Right lobe of liver (tissue), 6 donors: ENCODE data around the gene ABCA12. TPM values are rescaled to one million over a fixed set of nuclear protein-coding genes. Genes with fewer than 3 reads are reported as not detected.

ENCODE experiments used
- ATAC-seq, 4 donors: fragments of 200-7000 bp; cut with Tn5 transposase; one replicate each; pipeline ENCODE4 v1.9.1; 2020; ENCODE audit warnings: mild to moderate bottlenecking in 4 of 4, moderate library complexity in 4 of 4
- DNase-seq, 3 donors: peaks; one replicate each; pipeline ENCODE4 v3.0.0-alpha.2; 2020
- H3K27ac ChIP-seq, 3 donors: fragments of 200-600 bp; one replicate each; pipeline ENCODE4 v1.8.0; 2022
- H3K27me3 ChIP-seq, 2 donors: fragments of 200-600 bp; one replicate each; pipeline ENCODE4 v1.8.0; 2022
- H3K36me3 ChIP-seq, 4 donors: fragments of 200-600 bp; sonication (generic) in 1 of 4; one replicate each; pipeline versions ENCODE4 v1.5.1 to v1.8.0; 2017 to 2022; ENCODE audit warnings: control low read depth in 1 of 4
- H3K4me1 ChIP-seq, 4 donors: fragments of 200-600 bp; sonication (generic) in 1 of 4; one replicate each; pipeline versions ENCODE4 v1.5.1 to v1.8.0; 2017 to 2022; ENCODE audit warnings: control low read depth in 1 of 4
- H3K4me3 ChIP-seq, 3 donors: fragments of 200-600 bp; one replicate each; pipeline ENCODE4 v1.8.0; 2022
- H3K9me3 ChIP-seq, 4 donors: fragments of 200-600 bp; sonication (generic) in 1 of 4; one replicate each; pipeline versions ENCODE4 v1.5.1 to v1.8.0; 2017 to 2022; ENCODE audit warnings: control low read depth in 1 of 4
- CTCF ChIP-seq, 4 donors: fragments of 200-600 bp in 3 of 4; fragments of 450-650 bp in 1 of 4; IDR thresholded peaks; one replicate each; pipeline versions ENCODE4 v1.5.1 to v1.8.0; 2016 to 2022; ENCODE audit warnings: antibody characterized with exemption in 4 of 4, mild to moderate bottlenecking in 2 of 4
- POLR2A ChIP-seq: fragments of 450-650 bp; IDR thresholded peaks from one replicate; pipeline ENCODE4 v1.6.1; 2017; ENCODE audit warnings: antibody characterized with exemption, mild to moderate bottlenecking
- WGBS: methylation state at CpG from one replicate; pipeline ENCODE4 v1.1.6; 2018; ENCODE audit warnings: low coverage, low lambda C conversion rate; ENCODE audit not compliant: insufficient coverage; ENCODE audit errors: missing lambda C conversion rate; 5-methylcytosine and 5-hydroxymethylcytosine counted together
- intact Hi-C, 2 donors: fragments of 100-400 bp; cut with DNase I; formaldehyde crosslinking; loops; one replicate each; pipeline versions ENCODE4 v1.11.2 to v1.14.1; 2022
- total RNA-seq, 6 experiments: library from RNA; depleted of rRNA in 2 of 6; stranded (reverse); fragments of >200 nt in 2 of 6; fragmentation: NEBNext Ultra II Directional in 3 of 6; extraction: Animal tissue kit (Norgen Biotek cat#: 25700) in 3 of 6; gene quantifications; one replicate each; pipeline versions ENCODE4 v1.1.0 to v1.2.4, GENCODE V29; 2016 to 2023
- donor health status: DM: no; HTN: yes; CAD: no.
- donor health status: DM: no; HTN: no; CAD: no.
- donor health status: DM: no; HTN: no; CAD: no.
- donor health status: DM: no; HTN: yes; CAD: no.
- donor health status: DM: no; HTN: yes; CAD: no.

The ABCA12 gene
- total RNA-seq, 6 experiments from 2014 or later = not detected

GRCh38 chr2:214934006-214934405, 204.4 kb downstream of the ABCA12 start:
- ATAC-seq = no peak
- intact Hi-C loops = no loop called here
- 68% methylated on average over 4 of the region's 4 CpGs for WGBS

GRCh38 chr2:214904634-214905033, 233.8 kb downstream of the ABCA12 start:
- intact Hi-C loops = no loop called here

More at GRCh38 chr2:214934006-214934405, 204.4 kb downstream of the ABCA12 start:
- Histone ChIP-seq H3K4me1 (no peaks in the 10 kb centered on the region), H3K9me3 (no peaks in the 10 kb centered on the region), H3K27ac (no peak overlapping the region), H3K27me3 (no peaks in the 10 kb centered on the region), H3K36me3 (no peaks in the 10 kb centered on the region), H3K4me3 (no peak overlapping the region)
- DNase-seq = no peak
- TF ChIP-seq POLR2A (no peak), CTCF (IDR thresholded peaks at IDR 0.05) (no peak)

DNA sequence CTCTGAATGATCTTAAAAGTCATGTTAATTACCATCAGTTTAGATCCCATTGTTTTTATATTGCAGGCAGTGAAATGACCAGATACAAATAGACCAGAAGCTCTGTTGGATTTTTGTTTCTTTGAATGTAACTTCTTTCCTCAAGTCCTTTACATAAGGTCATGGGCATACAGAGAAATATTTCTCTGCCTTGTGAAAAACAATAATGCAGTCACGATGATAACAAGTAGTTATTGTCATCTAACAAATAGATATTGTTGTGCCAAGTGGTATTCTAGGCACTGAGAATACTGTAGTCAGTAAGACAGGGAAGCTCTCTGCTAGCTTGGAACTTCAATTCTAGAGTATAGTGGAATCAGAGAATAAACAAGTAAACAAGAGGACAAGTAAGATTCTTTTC, 234.2 kb downstream of the ABCA12 start:
- ATAC-seq (no peak), DNase-seq (no peak)
- Histone ChIP-seq H3K4me3 (no peak overlapping the region), H3K36me3 (no peaks in the 10 kb centered on the region), H3K27me3 (no peaks in the 10 kb centered on the region), H3K27ac (no peak overlapping the region), H3K4me1 (no peaks in the 10 kb centered on the region), H3K9me3 (no peaks in the 10 kb centered on the region)
- 50% methylated on average over 1 of the region's 1 CpG for WGBS
- TF ChIP-seq CTCF (IDR thresholded peaks at IDR 0.05) = no peak
- TF ChIP-seq POLR2A = no peak
- intact Hi-C loops = no loop called here

More at GRCh38 chr2:214904634-214905033, 233.8 kb downstream of the ABCA12 start:
- Histone ChIP-seq H3K4me3 (no peak overlapping the region), H3K4me1 (no peaks in the 10 kb centered on the region), H3K36me3 (no peaks in the 10 kb centered on the region), H3K27ac (no peak overlapping the region), H3K9me3 (no peaks in the 10 kb centered on the region), H3K27me3 (no peaks in the 10 kb centered on the region)
- DNase-seq (no peak), ATAC-seq (no peak)
- WGBS = 38% methylated on average over 6 of the region's 6 CpGs
- no peak for TF ChIP-seq CTCF (IDR thresholded peaks at IDR 0.05)
- TF ChIP-seq POLR2A = no peak

DNA sequence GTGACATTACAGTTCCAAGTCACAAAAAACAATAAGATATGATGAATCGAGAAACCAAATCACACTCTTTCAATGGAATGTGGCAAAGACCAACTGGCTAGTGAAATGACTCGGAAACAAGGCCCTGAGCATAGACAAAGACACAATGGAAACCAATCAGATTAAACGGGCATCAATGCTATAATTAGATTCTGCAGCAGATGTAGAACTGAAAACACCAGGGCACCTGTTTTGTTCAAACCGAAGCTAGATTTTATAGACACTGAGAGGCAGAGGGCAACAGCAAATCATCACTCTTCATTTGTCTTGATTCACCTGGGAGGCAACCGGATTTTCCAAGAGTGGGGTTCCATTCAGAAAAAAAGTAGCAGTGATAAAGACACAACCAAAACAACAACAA, 236.1 kb downstream of the ABCA12 start:
- WGBS = 70% methylated on average over 5 of the region's 5 CpGs

More for the DNA sequence above, 236.1 kb downstream of the ABCA12 start:
- DNase-seq = no peak
- Histone ChIP-seq H3K4me3 (no peak overlapping the region), H3K9me3 (no peaks in the 10 kb centered on the region), H3K27ac (no peak overlapping the region), H3K36me3 (no peaks in the 10 kb centered on the region), H3K4me1 (no peaks in the 10 kb centered on the region), H3K27me3 (no peaks in the 10 kb centered on the region)
- ATAC-seq = no peak
- intact Hi-C loops = no loop called here
- no peak for TF ChIP-seq POLR2A
- no peak for TF ChIP-seq CTCF (IDR thresholded peaks at IDR 0.05)
